HUES6 (cell line): Measurements from ENCODE around the gene PYGB.

ENCODE experiments used
- H3K27ac ChIP-seq: 2 replicates; pipeline ENCODE4 v1.7.0; 2013; ENCODE audit warnings: low read depth, mild to moderate bottlenecking, low read length, inconsistent platforms
- H3K27me3 ChIP-seq: 2 replicates; pipeline ENCODE4 v1.6.1; 2013; ENCODE audit warnings: low read length; ENCODE audit not compliant: control insufficient read depth, insufficient read depth
- H3K36me3 ChIP-seq: 2 replicates; pipeline ENCODE4 v1.6.1; 2013; ENCODE audit warnings: low read length; ENCODE audit not compliant: control insufficient read depth, insufficient read depth
- H3K4me1 ChIP-seq: 2 replicates; pipeline ENCODE4 v1.6.1; 2013; ENCODE audit warnings: low read length; ENCODE audit not compliant: control insufficient read depth, insufficient read depth
- H3K4me3 ChIP-seq: 2 replicates; pipeline ENCODE4 v1.5.1; 2013; ENCODE audit warnings: low read depth, low read length
- H3K9ac ChIP-seq: one replicate; pipeline ENCODE4 v1.6.1; 2013; ENCODE audit warnings: mild to moderate bottlenecking, low read length
- H3K9me3 ChIP-seq: 2 replicates; pipeline ENCODE4 v1.6.1; 2013; ENCODE audit warnings: low read depth, low read length; ENCODE audit not compliant: control insufficient read depth, insufficient read depth

PYGB gene

GRCh38 chr20:25315418-25316210, 67.7 kb downstream of the PYGB start:
- H3K4me3 ChIP-seq: no peak overlapping the region
- H3K27ac ChIP-seq: no peak overlapping the region
- H3K9me3 ChIP-seq: no peaks in the 10 kb centered on the region; the same call in 1 of the 2 replicates
- H3K36me3 ChIP-seq: peaks cover 27% of the 10 kb centered on the region
- H3K27me3 ChIP-seq: no peaks in the 10 kb centered on the region
- no peak overlapping the region for H3K9ac ChIP-seq
- peaks cover 7% of the 10 kb centered on the region for H3K4me1 ChIP-seq

GRCh38 chr20:25316506-25317190, 68.8 kb downstream of the PYGB start:
- H3K27me3 ChIP-seq: no peaks in the 10 kb centered on the region
- H3K27ac ChIP-seq: no peak overlapping the region
- H3K9ac ChIP-seq: no peak overlapping the region
- H3K4me3 ChIP-seq: no peak overlapping the region
- H3K4me1 ChIP-seq: no peaks in the 10 kb centered on the region
- H3K9me3 ChIP-seq: no peaks in the 10 kb centered on the region
- H3K36me3 ChIP-seq: peaks cover 27% of the 10 kb centered on the region

DNA sequence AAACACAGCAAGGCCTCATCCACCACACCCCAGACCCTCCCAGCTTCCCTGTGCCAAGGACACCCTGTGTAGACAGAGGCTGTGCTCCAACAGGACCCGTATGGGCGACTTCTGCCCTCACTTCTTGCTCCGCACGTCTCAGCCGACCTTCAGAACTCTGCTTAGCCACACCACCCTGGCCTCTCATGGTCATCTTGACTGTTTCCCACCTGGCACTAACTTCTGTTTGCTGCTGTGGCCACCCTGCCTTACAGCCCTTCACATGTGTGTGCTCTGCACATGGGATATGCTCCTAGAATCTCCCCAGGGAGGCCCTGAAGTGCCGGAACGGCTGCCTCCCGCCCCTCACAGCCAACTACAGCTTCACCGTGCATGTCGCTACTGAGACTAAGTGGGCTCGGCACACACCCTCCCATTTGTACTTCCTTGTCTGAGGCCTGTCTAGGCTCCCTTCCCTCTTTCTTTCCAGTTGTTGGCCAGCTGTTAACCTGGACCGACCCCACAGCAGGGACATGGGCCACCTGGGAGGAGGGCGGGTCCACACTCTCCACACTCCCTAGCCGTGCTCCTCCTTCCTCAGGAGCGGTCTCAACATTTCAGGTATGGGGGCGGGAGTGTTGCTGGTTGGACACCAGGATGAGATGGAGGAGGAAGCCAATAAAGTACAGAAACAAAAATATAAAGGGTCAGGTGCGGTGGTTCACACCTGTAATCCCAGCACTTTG, 69.6 kb downstream of the PYGB start:
- Histone ChIP-seq H3K9ac (no peak overlapping the region), H3K4me3 (no peak overlapping the region), H3K36me3 (peaks cover 32% of the 10 kb centered on the region), H3K27me3 (no peaks in the 10 kb centered on the region), H3K4me1 (no peaks in the 10 kb centered on the region), H3K9me3 (no peaks in the 10 kb centered on the region), H3K27ac (no peak overlapping the region)

DNA sequence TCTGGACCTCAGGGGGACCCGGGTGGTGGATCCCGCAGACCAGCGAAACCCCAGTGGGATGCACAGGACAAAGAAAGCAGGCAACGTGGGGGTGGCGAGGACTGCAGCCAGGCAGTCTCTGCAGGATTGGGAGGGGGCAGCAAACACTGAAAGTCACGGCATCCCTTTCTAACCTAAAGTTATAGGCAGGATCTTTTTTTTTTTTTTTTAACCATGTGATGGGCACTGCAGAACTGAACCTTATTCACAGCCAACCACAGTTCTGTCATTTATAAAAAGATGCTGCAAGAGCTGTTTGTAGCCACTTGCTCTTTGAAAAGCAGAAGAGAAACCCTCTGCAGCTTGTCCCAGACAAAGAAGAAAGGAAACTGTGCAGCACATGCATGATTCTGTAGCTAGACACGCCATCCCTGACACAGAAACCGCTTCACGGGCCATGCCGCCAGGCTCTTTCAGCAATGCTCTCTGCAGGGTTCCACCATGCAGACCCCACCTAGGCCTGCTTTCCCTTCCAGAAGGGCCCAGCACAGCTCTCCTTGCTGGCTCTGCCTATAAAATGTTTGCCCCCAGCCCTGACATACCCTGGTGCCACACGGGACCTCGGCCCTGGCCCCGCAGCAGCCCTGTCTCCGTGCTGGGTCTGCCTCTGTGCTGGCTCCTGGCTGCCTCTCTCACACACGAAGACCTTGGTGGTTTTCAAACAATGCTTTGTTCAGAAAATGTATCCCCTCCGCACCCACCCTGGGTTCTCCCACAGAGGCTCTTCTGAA, 70.8 kb downstream of the PYGB start:
- Histone ChIP-seq H3K9me3 (no peaks in the 10 kb centered on the region), H3K4me3 (no peak overlapping the region), H3K36me3 (peaks cover 39% of the 10 kb centered on the region), H3K27me3 (no peaks in the 10 kb centered on the region), H3K9ac (no peak overlapping the region), H3K4me1 (peaks cover 2% of the 10 kb centered on the region; the same call in 1 of the 2 replicates), H3K27ac (no peak overlapping the region)

GRCh38 chr20:25319241-25320034, 71.6 kb downstream of the PYGB start:
- H3K4me1 ChIP-seq: peaks cover 9% of the 10 kb centered on the region
- H3K4me3 ChIP-seq: no peak overlapping the region
- no peak overlapping the region for H3K9ac ChIP-seq
- no peak overlapping the region for H3K27ac ChIP-seq
- H3K9me3 ChIP-seq: no peaks in the 10 kb centered on the region
- H3K27me3 ChIP-seq: no peaks in the 10 kb centered on the region
- H3K36me3 ChIP-seq: peaks cover 33% of the 10 kb centered on the region; the same call in 1 of the 2 replicates

DNA sequence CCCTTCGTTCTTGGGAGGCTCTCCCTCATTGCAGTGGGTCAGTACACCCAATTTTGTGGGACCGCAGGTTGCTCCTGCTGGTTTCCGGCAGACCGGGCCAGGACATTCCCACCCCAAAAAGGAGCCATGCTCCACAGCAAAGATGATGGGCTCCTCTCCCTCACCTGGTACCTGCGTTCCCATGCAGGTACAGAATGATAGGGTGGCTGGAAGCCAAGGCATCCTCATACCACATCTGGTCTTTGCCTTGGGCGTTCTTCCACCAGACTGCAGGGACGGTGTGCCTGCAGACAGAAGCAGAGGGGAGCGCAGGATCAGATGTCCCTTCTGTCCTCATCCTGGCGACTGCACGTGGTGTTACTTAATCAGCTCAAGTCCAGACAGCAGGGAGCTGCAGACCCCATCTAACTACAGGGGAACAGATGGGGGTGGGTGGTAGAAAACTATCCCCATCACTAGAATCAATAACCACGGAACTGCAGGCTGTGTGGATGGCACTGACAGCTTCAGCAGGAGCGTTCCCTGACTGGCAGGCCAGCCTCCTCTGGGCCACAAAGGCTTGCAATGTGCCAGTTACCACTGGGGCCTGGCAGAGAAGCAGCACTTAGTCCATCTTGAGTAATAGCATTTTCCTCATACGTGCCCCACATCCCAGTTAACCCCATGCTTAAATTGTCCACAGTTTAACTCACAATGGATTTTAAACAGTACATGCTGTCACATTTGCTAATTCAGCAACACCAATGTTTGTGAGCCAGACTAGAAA, 72.3 kb downstream of the PYGB start:
- Histone ChIP-seq H3K9me3 (no peaks in the 10 kb centered on the region), H3K36me3 (peaks cover 33% of the 10 kb centered on the region; the same call in 1 of the 2 replicates), H3K27me3 (no peaks in the 10 kb centered on the region), H3K27ac (no peak overlapping the region), H3K4me3 (no peak overlapping the region), H3K9ac (no peak overlapping the region), H3K4me1 (peaks cover 12% of the 10 kb centered on the region)

- Histone ChIP-seq H3K4me3 (no peak overlapping the region), H3K27ac (no peak overlapping the region), H3K36me3 (peaks cover 32% of the 10 kb centered on the region; the same call in 1 of the 2 replicates), H3K27me3 (no peaks in the 10 kb centered on the region), H3K9ac (no peak overlapping the region), H3K9me3 (no peaks in the 10 kb centered on the region), H3K4me1 (peaks cover 12% of the 10 kb centered on the region)
Measured at GRCh38 chr20:25321262-25321831, 73.5 kb downstream of the PYGB start.

DNA sequence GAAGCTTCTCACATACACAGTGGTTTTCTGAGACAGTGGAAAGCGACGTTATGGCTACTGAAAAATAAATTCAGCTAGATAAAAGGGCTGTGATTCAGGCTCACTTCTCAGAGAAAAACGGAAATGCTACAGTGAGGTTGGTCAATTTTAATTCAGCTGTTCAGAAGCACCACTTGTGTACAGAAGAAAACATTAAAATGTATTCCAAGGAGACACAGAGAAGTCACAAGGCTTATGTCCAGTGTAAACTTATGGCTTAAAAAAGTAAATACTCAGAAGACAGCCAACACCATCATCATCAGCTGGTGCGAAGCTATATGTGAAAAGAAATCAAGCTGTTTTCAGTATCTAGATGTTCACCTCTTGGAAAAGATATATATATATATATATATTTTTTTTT, 74.1 kb downstream of the PYGB start:
- Histone ChIP-seq H3K27ac (no peak overlapping the region), H3K9me3 (no peaks in the 10 kb centered on the region), H3K4me1 (peaks cover 12% of the 10 kb centered on the region), H3K36me3 (peaks cover 26% of the 10 kb centered on the region; the same call in 1 of the 2 replicates), H3K4me3 (no peak overlapping the region), H3K9ac (no peak overlapping the region), H3K27me3 (no peaks in the 10 kb centered on the region)

GRCh38 chr20:25323496-25324246, 75.8 kb downstream of the PYGB start:
- Histone ChIP-seq H3K4me3 (no peak overlapping the region), H3K4me1 (peaks cover 12% of the 10 kb centered on the region), H3K9me3 (0 out of 2 replicates have a peak, but pooled peaks cover under 1% of the 10 kb centered on the region), H3K9ac (no peak overlapping the region), H3K36me3 (peaks cover 22% of the 10 kb centered on the region; the same call in 1 of the 2 replicates), H3K27me3 (no peaks in the 10 kb centered on the region), H3K27ac (no peak overlapping the region)
